H1 (cell line): Measurements from ENCODE around the gene UFC1. TPM values are rescaled to one million over a fixed set of nuclear protein-coding genes. Genes with fewer than 3 reads are reported as not detected.

ENCODE experiments used
- CTCF ChIA-PET: fragments of 300-600 bp; sonication (Branson Sonifier 250); formaldehyde crosslinking; loops from one replicate; lab custom pipeline; 2021; ENCODE audit not compliant: partially characterized antibody; lab: Charles Lee
- POLR2A ChIA-PET: fragments of 300-600 bp; sonication (Branson Sonifier 250); formaldehyde crosslinking; loops from one replicate; lab custom pipeline; 2021; ENCODE audit warnings: inconsistent platforms; ENCODE audit not compliant: partially characterized antibody; lab: Charles Lee
- DNase-seq, 2 experiments: peaks; one replicate each; pipeline versions ENCODE4 v3.0.0 to v3.0.0-alpha.2; 2010 to 2022; ENCODE audit warnings: low spot score in 2 of 2, low read depth in 1 of 2, mixed read lengths in 1 of 2
- FAIRE-seq: peaks from 2 replicates; lab custom pipeline; 2011; peaks lifted over from hg19 to GRCh38; lab: Jason Lieb, UNC
- H2AFZ ChIP-seq: 2 replicates; pipeline ENCODE4 v1.8.1; 2012; ENCODE audit warnings: low read length, inconsistent platforms
- H2AK5ac ChIP-seq: 2 replicates; pipeline ENCODE4 v1.6.1; 2013; ENCODE audit warnings: low read depth, low read length
- H2BK120ac ChIP-seq: replicated peaks from 2 replicates; pipeline ENCODE3; 2013; ENCODE audit warnings: low read depth, low read length, inconsistent platforms
- H2BK12ac ChIP-seq: 2 replicates; pipeline ENCODE4 v1.6.1; 2013; ENCODE audit warnings: low read depth, low read length
- H2BK15ac ChIP-seq: 2 replicates; pipeline ENCODE4 v1.6.1; 2013; ENCODE audit warnings: low read length
- H2BK20ac ChIP-seq: 2 replicates; pipeline ENCODE4 v1.6.1; 2013; ENCODE audit warnings: low read length
- H2BK5ac ChIP-seq: 2 replicates; pipeline ENCODE4 v1.6.1; 2013; ENCODE audit warnings: low read depth, low read length
- H3K14ac ChIP-seq: 2 replicates; pipeline ENCODE4 v1.6.1; 2013; ENCODE audit warnings: inconsistent platforms; ENCODE audit not compliant: insufficient read length
- H3K18ac ChIP-seq: 2 replicates; pipeline ENCODE4 v1.6.1; 2013; ENCODE audit warnings: low read length; ENCODE audit errors: extremely low read depth
- H3K23ac ChIP-seq: 2 replicates; pipeline ENCODE4 v1.6.1; 2013; ENCODE audit warnings: inconsistent platforms; ENCODE audit not compliant: insufficient read length
- H3K23me2 ChIP-seq: 2 replicates; pipeline ENCODE4 v1.6.1; 2013; ENCODE audit warnings: low read depth, low read length
- H3K27ac ChIP-seq: 2 replicates; pipeline ENCODE4 v1.6.1; 2011; ENCODE audit warnings: low read depth, low read length, inconsistent platforms
- H3K27me3 ChIP-seq, 4 experiments: replicated peaks in 1 of 4; 1 replicate in 1 of 4; 2 replicates in 3 of 4; pipeline versions ENCODE4 v1.6.1 to v1.8.1; 2011 to 2013; ENCODE audit warnings: low read length in 3 of 4, mild to moderate bottlenecking in 3 of 4, inconsistent platforms in 2 of 4, mixed read lengths in 2 of 4, moderate library complexity in 1 of 4; ENCODE audit not compliant: control insufficient read depth in 3 of 4, insufficient read depth in 3 of 4; ENCODE audit errors: extremely low read depth in 1 of 4
- H3K36me3 ChIP-seq, 4 experiments: 2 replicates each; pipeline versions ENCODE4 v1.6.1 to v1.8.1; 2011 to 2013; ENCODE audit warnings: mild to moderate bottlenecking in 4 of 4, low read length in 3 of 4, moderate library complexity in 2 of 4, control low read depth in 1 of 4, inconsistent platforms in 1 of 4; ENCODE audit not compliant: insufficient read depth in 4 of 4, control insufficient read depth in 2 of 4
- H3K4ac ChIP-seq: replicated peaks from 2 replicates; pipeline ENCODE3; 2013; ENCODE audit warnings: low read length, low read depth, mixed read lengths, inconsistent platforms; ENCODE audit not compliant: insufficient read length
- H3K4me1 ChIP-seq, 4 experiments: replicated peaks in 1 of 4; 1 replicate in 1 of 4; 2 replicates in 3 of 4; pipeline versions ENCODE4 v1.6.1 to v1.8.1; 2011 to 2013; ENCODE audit warnings: low read length in 3 of 4, inconsistent platforms in 2 of 4, mixed read lengths in 1 of 4; ENCODE audit not compliant: insufficient read depth in 4 of 4, control insufficient read depth in 3 of 4
- H3K4me2 ChIP-seq, 2 experiments: 2 replicates each; pipeline versions ENCODE4 v1.6.1 to v1.8.1; 2011 to 2013; ENCODE audit warnings: low read depth in 2 of 2, low read length in 2 of 2, control low read depth in 1 of 2, inconsistent platforms in 1 of 2, mild to moderate bottlenecking in 1 of 2; ENCODE audit not compliant: insufficient read depth in 1 of 2
- H3K4me3 ChIP-seq, 4 experiments: fragments of 200-600, 300-600 bp in 1 of 4; sonication (generic), shearing (Covaris generic), sonication (Bioruptor Twin) in 1 of 4; 2 replicates each; pipeline versions ENCODE4 v1.5.1 to v1.8.1; 2011 to 2016; ENCODE audit warnings: low read length in 4 of 4, low read depth in 3 of 4, control low read depth in 2 of 4, inconsistent platforms in 2 of 4, mild to moderate bottlenecking in 2 of 4, mixed read lengths in 1 of 4, moderate library complexity in 1 of 4; ENCODE audit not compliant: insufficient read depth in 2 of 4; ENCODE audit errors: extremely low read depth in 1 of 4
- H3K56ac ChIP-seq: replicated peaks from 2 replicates; pipeline ENCODE3; 2013; ENCODE audit warnings: low read depth, mild to moderate bottlenecking, mixed read lengths, low read length, inconsistent platforms; ENCODE audit not compliant: insufficient read length
- H3K79me1 ChIP-seq: 2 replicates; pipeline ENCODE4 v1.6.1; 2013; ENCODE audit warnings: low read depth, low read length, control low read depth
- H3K79me2 ChIP-seq, 2 experiments: 2 replicates each; pipeline versions ENCODE4 v1.6.1 to v1.8.1; 2012 to 2013; ENCODE audit warnings: low read length in 2 of 2, mild to moderate bottlenecking in 2 of 2, inconsistent platforms in 1 of 2; ENCODE audit not compliant: insufficient read depth in 2 of 2, control insufficient read depth in 1 of 2
- H3K9ac ChIP-seq, 4 experiments: replicated peaks in 1 of 4; 1 replicate in 1 of 4; 2 replicates in 3 of 4; pipeline versions ENCODE4 v1.6.1 to v1.8.1; 2011 to 2013; ENCODE audit warnings: low read depth in 3 of 4, low read length in 3 of 4, control low read depth in 2 of 4, mild to moderate bottlenecking in 2 of 4, moderate library complexity in 2 of 4, inconsistent platforms in 1 of 4; ENCODE audit errors: extremely low read depth in 1 of 4
- H3K9me3 ChIP-seq, 2 experiments: 2 replicates each; pipeline versions ENCODE4 v1.6.1 to v1.8.1; 2012 to 2013; ENCODE audit warnings: mild to moderate bottlenecking in 2 of 2, moderate library complexity in 2 of 2, control low read depth in 1 of 2, inconsistent platforms in 1 of 2, low read depth in 1 of 2, low read length in 1 of 2, mixed read lengths in 1 of 2; ENCODE audit not compliant: insufficient read depth in 2 of 2
- H4K20me1 ChIP-seq, 2 experiments: replicated peaks in 1 of 2; 2 replicates each; pipeline versions ENCODE3 to v1.8.1; 2011 to 2013; ENCODE audit warnings: inconsistent platforms in 2 of 2, low read length in 2 of 2, mild to moderate bottlenecking in 1 of 2; ENCODE audit not compliant: insufficient read depth in 2 of 2, control insufficient read depth in 1 of 2
- H4K5ac ChIP-seq: 2 replicates; pipeline ENCODE4 v1.6.1; 2013; ENCODE audit warnings: low read length, low read depth, mixed read lengths, inconsistent platforms; ENCODE audit not compliant: insufficient read length
- H4K8ac ChIP-seq: 2 replicates; pipeline ENCODE4 v1.8.0; 2013; ENCODE audit warnings: mild to moderate bottlenecking, moderate library complexity, low read length, inconsistent platforms; ENCODE audit not compliant: insufficient read depth; ENCODE audit errors: extremely low read depth
- H4K91ac ChIP-seq: replicated peaks from 2 replicates; pipeline ENCODE3; 2013; ENCODE audit warnings: low read length, mixed read lengths, inconsistent platforms; ENCODE audit not compliant: insufficient read length
- ASH2L ChIP-seq: fragments of 200-600, 300-600 bp; sonication (generic); IDR thresholded peaks from one replicate; pipeline ENCODE4 v1.7.1; 2017; ENCODE audit warnings: low read length
- BRCA1 ChIP-seq: IDR thresholded peaks from 2 replicates; pipeline ENCODE4 v1.6.1; 2012; ENCODE audit warnings: low read depth, low read length, improper control_type of control experiment
- CREB1 ChIP-seq: IDR thresholded peaks from 2 replicates; pipeline ENCODE4 v1.6.1; 2012; ENCODE audit warnings: inconsistent platforms
- EZH2 ChIP-seq: fragments of 200-600 bp; sonication (generic); IDR thresholded peaks from 2 replicates; pipeline ENCODE4 v1.7.1; 2012; ENCODE audit warnings: low read depth, mild to moderate bottlenecking, moderate library complexity, low read length, inconsistent platforms; ENCODE audit not compliant: severe bottlenecking
- HDAC6 ChIP-seq: IDR thresholded peaks from one replicate; pipeline ENCODE4 v1.7.1; 2012; ENCODE audit warnings: low read depth, mild to moderate bottlenecking, inconsistent platforms, low read length, moderate library complexity
- JUND ChIP-seq: IDR thresholded peaks from 2 replicates; pipeline ENCODE4 v1.6.1; 2011; ENCODE audit warnings: mild to moderate bottlenecking, improper control_type of control experiment, low read length
- POU5F1 ChIP-seq: IDR thresholded peaks from 2 replicates; pipeline ENCODE4 v1.6.1; 2011; ENCODE audit warnings: low read depth, mild to moderate bottlenecking, low read length, moderate library complexity
- TAF7 ChIP-seq: optimal IDR thresholded peaks from 2 replicates; pipeline ENCODE3; 2011; ENCODE audit warnings: low read depth, mild to moderate bottlenecking, inconsistent platforms, low read length, moderate library complexity, borderline replicate concordance
- TEAD4 ChIP-seq: IDR thresholded peaks from 2 replicates; pipeline ENCODE4 v1.6.1; 2012; ENCODE audit warnings: low read depth, low read length, inconsistent platforms, mixed read lengths
- WGBS, 2 experiments: shearing (Covaris generic) in 1 of 2; methylation state at CpG; one replicate each; pipeline versions ENCODE4 v1.1.6 to v1.1.7; 2013 to 2015; ENCODE audit warnings: low lambda C conversion rate in 2 of 2, mixed read lengths in 2 of 2, inconsistent platforms in 1 of 2, low coverage in 1 of 2, missing lambda C conversion rate in 1 of 2; ENCODE audit not compliant: insufficient replicate concordance in 2 of 2, insufficient coverage in 1 of 2, insufficient read length in 1 of 2; ENCODE audit errors: extremely low coverage in 1 of 2, missing lambda C conversion rate in 1 of 2; 5-methylcytosine and 5-hydroxymethylcytosine counted together
- polyA plus RNA-seq, 7 experiments: library from polyadenylated mRNA; depleted of rRNA in 3 of 7; stranded (reverse) in 5 of 7; unstranded in 2 of 7; fragments of >200 nt in 5 of 7; fragments of 200-250 nt in 2 of 7; gene quantifications; 1 replicate in 5 of 7; 2 replicates in 1 of 7; 4 replicates in 1 of 7; pipeline versions ENCODE4 v1.2.1 to v1.2.3, GENCODE V29; 2011 to 2013; ENCODE audit warnings: missing spikeins in 2 of 7, mixed read lengths in 2 of 7
- total RNA-seq: library from RNA; stranded (reverse); fragmentation: NEBNext Ultra II Directional; extraction: Animal tissue kit (Norgen Biotek cat#: 25700); gene quantifications from 2 replicates; pipeline ENCODE4 v1.2.1, GENCODE V29; 2021
- TF ChIP-seq, protein P1 (sequence below): IDR thresholded peaks from 2 replicates; pipeline ENCODE4 v1.6.1; 2011; ENCODE audit warnings: low read depth, mild to moderate bottlenecking, low read length; ENCODE audit not compliant: insufficient read depth
- TF ChIP-seq, protein P2 (sequence below), 3 experiments: IDR thresholded peaks; 1 replicate in 2 of 3; 2 replicates in 1 of 3; pipeline versions ENCODE4 v1.5.1 to v1.6.1; 2011; ENCODE audit warnings: low read length in 3 of 3, mild to moderate bottlenecking in 3 of 3, inconsistent platforms in 2 of 3, low read depth in 1 of 3, moderate library complexity in 1 of 3; ENCODE audit not compliant: insufficient read depth in 1 of 3; ENCODE audit errors: control extremely low read depth in 1 of 3

UFC1 gene
- total and polyA plus RNA-seq, 2 of the 8 experiments (the other 6 are each of a cell fraction or from before 2014, with no cell fraction given), result 67.8 to 102 TPM

DNA sequence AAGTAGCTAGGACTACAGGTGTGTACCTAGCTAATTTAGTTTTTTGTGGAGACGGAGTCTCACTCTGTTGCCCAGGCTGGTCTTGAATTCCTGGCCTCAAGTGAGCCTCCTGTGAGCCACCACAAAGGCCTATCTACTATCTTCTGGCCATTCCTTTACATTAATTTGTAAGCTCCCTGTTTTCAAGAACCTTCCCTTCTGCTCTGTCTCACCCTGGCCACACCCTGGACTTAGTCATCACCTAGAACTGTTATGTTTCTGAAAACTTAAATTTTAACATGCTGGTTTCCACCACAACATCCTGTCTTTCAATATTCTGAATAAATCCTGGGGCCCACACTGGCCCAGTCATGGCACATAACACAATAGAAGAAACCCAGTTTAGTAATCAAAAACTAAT, 28.4 kb downstream of the UFC1 start:
- Histone ChIP-seq H2BK12ac (no peak overlapping the region), H3K4me2 (no peak overlapping the region), H2AK5ac (no peak overlapping the region), H4K5ac (no peak overlapping the region), H3K27me3 (no peaks in the 10 kb centered on the region), H2BK15ac (no peak overlapping the region), H3K79me1 (no peaks in the 10 kb centered on the region), H3K56ac (no peak overlapping the region), H2AFZ (no peak overlapping the region), H3K9ac (no peak overlapping the region), H3K36me3 (no peaks in the 10 kb centered on the region), H2BK120ac (no peak overlapping the region), H4K20me1 (no peaks in the 10 kb centered on the region), H3K14ac (no peak overlapping the region), H3K27ac (no peak overlapping the region), H3K79me2 (no peaks in the 10 kb centered on the region), H4K91ac (no peak overlapping the region), H2BK5ac (no peak overlapping the region), H3K4ac (no peak overlapping the region), H3K4me3 (no peak overlapping the region), H2BK20ac (no peak overlapping the region), H4K8ac (no peak overlapping the region), H3K4me1 (peaks cover 0 to 9% (median 0%) of the 10 kb centered on the region in 4 experiments; a peak in 3 of 7 replicates), H3K23me2 (no peaks in the 10 kb centered on the region; the same call in 1 of the 2 replicates), H3K23ac (no peak overlapping the region), H3K9me3 (no peaks in the 10 kb centered on the region), H3K18ac (no peak overlapping the region)
- ChIA-PET CTCF (interaction anchor here (0.9 to 5.5 kb wide), 11 partner anchors 10 to 374 kb away, joined by 3 to 37 read pairs (median 6); partner anchors contain the start of genes NDUFS2 and PPOX), POLR2A (interaction anchor here (0.9 to 2.9 kb wide), 5 partner anchors 9 to 257 kb away, joined by 3 to 14 read pairs (median 3); no protein-coding TSS in a partner anchor)
- 100% methylated on average over 1 of the region's 1 CpG; no CpG with 5 or more reads in 1 of the 2 experiments for WGBS, 2 experiments
- no peak for DNase-seq
- FAIRE-seq, result no peak
- TF ChIP-seq BRCA1 (no peak), CREB1 (no peak), TAF7 (no peak), POU5F1 (no peak), ASH2L (no peak), HDAC6 (no peak), JUND (no peak), EZH2 (no peak), TEAD4 (no peak)
- TF ChIP-seq, protein P1, sequence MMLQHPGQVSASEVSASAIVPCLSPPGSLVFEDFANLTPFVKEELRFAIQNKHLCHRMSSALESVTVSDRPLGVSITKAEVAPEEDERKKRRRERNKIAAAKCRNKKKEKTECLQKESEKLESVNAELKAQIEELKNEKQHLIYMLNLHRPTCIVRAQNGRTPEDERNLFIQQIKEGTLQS, result no peak
- TF ChIP-seq, protein P2, sequence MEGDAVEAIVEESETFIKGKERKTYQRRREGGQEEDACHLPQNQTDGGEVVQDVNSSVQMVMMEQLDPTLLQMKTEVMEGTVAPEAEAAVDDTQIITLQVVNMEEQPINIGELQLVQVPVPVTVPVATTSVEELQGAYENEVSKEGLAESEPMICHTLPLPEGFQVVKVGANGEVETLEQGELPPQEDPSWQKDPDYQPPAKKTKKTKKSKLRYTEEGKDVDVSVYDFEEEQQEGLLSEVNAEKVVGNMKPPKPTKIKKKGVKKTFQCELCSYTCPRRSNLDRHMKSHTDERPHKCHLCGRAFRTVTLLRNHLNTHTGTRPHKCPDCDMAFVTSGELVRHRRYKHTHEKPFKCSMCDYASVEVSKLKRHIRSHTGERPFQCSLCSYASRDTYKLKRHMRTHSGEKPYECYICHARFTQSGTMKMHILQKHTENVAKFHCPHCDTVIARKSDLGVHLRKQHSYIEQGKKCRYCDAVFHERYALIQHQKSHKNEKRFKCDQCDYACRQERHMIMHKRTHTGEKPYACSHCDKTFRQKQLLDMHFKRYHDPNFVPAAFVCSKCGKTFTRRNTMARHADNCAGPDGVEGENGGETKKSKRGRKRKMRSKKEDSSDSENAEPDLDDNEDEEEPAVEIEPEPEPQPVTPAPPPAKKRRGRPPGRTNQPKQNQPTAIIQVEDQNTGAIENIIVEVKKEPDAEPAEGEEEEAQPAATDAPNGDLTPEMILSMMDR (IDR thresholded peaks at IDR 0.05; ENCODE audit: control extremely low read depth in 1 of 3, insufficient read depth in 1 of 3, low read depth in 1 of 3, low read length in 3 of 3), result no peak
